SK-MEL-5 (cell line): ENCODE measurements around the gene CSF3. TPM values are rescaled to one million over a fixed set of nuclear protein-coding genes. Genes with fewer than 3 reads are reported as not detected.

ENCODE experiments used
- DNase-seq: peaks from one replicate; pipeline ENCODE4 v3.0.0-alpha.2; 2016; ENCODE audit warnings: low read depth, low spot score
- in situ Hi-C: cut with HindIII; loops from 2 replicates; pipeline ENCODE4 v1.10.0; 2016; ENCODE audit warnings: low sequenced_read_pairs, high pct_unique_total_duplicates, low pct_unique_long_range_greater_than_20kb
- small RNA-seq, 2 experiments: library from RNA; depleted of rRNA; stranded (forward); fragments of <200 nt; gene quantifications; one replicate each; pipeline ENCODE3, GENCODE V24; 2014
- total RNA-seq: library from RNA; depleted of rRNA; stranded (reverse); fragments of >200 nt; shearing (Covaris generic); gene quantifications from 2 replicates; pipeline ENCODE4 v1.2.3, GENCODE V29; 2014; rRNA removed

CSF3 gene
- total RNA-seq, 1 experiment from 2014 or later, result not detected

DNA sequence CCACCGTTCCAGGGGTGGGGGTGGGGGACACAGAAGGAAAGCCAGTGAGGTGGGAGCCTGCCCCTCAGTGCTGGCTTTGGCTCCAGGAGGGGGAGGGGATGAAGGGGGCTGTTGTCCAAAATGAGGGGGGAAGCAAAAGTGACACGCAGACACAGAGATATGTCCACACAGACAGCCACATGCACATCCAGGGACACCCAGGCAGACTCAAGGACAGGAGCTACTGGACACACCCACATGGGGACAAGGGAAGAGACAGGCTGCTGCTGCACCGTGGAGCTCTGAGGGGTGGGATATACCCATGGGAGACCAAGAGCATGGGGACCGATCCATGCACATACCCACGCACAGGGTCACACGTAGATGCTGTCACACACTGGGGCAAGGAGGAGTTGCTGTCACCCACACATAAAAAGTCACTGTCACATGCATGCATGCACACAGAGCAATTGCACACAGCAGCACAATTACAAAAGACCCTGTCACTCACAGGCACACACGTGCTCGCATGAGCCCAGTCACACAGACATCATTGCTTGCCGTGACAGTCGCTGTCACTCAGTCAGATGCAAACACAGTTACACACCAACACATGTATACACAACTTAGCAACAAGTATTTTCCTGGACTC, 48.8 kb downstream of the CSF3 start:
- no peak for DNase-seq
- in situ Hi-C loops, result loop anchor here (25.0 kb wide), 1 partner anchor 348 kb away; the partner anchor contains the start of gene TOP2A

DNA sequence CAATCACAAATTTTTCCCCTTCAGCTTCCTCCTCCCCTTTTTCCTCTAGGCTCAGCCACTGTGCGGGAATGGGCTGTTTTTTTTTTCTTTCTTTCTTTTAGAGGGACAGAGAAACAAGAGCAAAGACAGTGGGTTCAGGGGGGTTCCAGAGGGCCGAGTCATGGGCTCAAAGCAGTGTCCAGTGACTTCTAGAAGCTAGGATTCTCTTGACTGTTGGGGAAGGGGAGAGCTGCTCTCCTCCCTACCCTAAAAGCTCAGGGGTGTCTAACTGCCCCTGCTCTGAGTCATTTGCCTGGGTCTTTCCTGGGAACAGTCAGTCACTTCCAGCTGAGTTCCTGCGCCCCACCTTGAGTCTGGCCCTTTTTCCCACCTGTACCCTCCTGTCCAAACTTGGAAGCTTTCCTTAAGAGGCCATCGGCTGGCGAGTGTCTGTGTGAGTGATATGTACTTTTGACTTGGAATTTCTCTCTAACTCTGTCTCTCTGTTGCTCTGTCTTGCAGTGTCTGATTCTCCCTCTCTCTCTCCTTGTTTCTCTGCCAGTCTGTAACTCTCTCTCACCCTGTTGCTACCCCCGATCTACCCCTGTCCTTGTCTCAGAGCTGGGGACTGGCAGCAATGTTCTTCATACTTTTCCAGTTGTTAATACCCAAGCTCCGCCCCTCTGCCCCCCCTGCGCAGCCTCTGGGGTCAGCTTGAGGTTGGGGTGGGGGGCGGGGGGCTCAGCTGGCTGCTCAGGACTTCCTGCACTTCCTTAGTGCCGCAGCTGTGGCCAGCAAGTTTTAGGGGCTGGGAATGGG, 49.9 kb downstream of the CSF3 start:
- in situ Hi-C loops, result loop anchor here (25.0 kb wide), 1 partner anchor 347 kb away; the partner anchor contains the start of gene TOP2A
- DNase-seq, result no peak

DNA sequence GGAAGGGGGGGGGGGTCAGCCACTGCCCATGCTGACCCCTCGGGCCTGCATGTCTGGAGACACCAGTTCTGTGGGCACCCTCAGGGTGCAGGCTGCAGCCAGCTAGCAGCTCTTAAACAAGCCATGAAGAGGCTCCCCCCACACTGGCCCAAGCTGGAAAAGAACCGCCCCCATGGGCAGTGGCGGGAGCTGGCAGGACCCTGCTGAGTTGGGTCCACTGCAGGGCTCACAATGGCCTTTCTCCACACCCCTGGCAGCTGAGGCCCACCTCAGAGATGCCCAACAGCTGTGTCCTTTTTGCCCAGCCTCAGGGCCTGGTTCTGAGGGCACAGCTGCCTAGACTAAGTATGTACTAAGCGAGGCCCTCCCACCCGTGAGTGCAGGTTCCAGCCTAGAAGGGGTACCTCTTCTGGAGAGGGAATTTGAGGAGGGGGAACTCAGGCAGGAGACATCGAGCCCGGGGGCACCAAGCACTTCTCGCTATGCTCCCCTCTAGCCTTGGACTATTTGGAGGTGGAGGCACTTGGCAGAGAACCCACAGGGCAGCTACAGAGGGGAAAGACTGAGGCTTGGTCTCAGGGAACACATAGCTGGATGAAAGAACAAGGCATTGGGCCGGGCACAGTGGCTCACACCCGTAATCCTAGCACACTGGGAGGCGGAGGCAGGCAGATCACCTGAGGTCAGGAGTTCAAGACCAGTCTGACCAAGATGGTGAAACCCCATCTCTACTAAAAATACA, 50.7 kb downstream of the CSF3 start:
- in situ Hi-C loops, result loop anchor here (25.0 kb wide), 1 partner anchor 346 kb away; the partner anchor contains the start of gene TOP2A
- no peak for DNase-seq

Small RNAs within 50 kb of the gene (small RNA-seq; reads per million reads assigned to genes)
- gene SNORD124, result 267 to 901 reads per million in 2 experiments

Other genes with a start within 250 kb of the CSF3 start
- 0.08 and 0.35 TPM in 2 replicates for gene IKZF3, start 151.1 kb upstream of the CSF3 start, total RNA-seq
- not detected in 2 replicates for gene ZPBP2, start 147.2 kb upstream of the CSF3 start, total RNA-seq
- 0.27 and 0.40 TPM in 2 replicates for gene GSDMB, start 96.8 kb upstream of the CSF3 start, total RNA-seq
- gene ORMDL3, start 87.8 kb upstream of the CSF3 start, total RNA-seq, result 32.4 and 33.7 TPM in 2 replicates
- gene LRRC3C, start 87.7 kb upstream of the CSF3 start, total RNA-seq, result not detected in 2 replicates
- not detected in 2 replicates for gene GSDMA, start 52.4 kb upstream of the CSF3 start, total RNA-seq
- gene PSMD3, start 34.6 kb upstream of the CSF3 start, total RNA-seq, result 125 and 129 TPM in 2 replicates
- gene MED24, start 39.0 kb downstream of the CSF3 start, total RNA-seq, result 29.6 and 34.0 TPM in 2 replicates
- 14.3 and 15.9 TPM in 2 replicates for gene THRA, start 47.5 kb downstream of the CSF3 start, total RNA-seq
- 2.1 and 2.4 TPM in 2 replicates for gene NR1D1, start 85.1 kb downstream of the CSF3 start, total RNA-seq
- gene MSL1, start 106.5 kb downstream of the CSF3 start, total RNA-seq, result 43.3 and 48.9 TPM in 2 replicates
- gene CASC3, start 125.1 kb downstream of the CSF3 start, total RNA-seq, result 26.4 and 32.0 TPM in 2 replicates
- 1.9 and 2.4 TPM in 2 replicates for gene RAPGEFL1, start 162.0 kb downstream of the CSF3 start, total RNA-seq
- 5.1 and 5.7 TPM in 2 replicates for gene WIPF2, start 203.9 kb downstream of the CSF3 start, total RNA-seq